GM18868 (cell line): Measurements from ENCODE around the gene CHCT1.
"Not testable (repeated sequence)": the region's sequence is repeated elsewhere in the genome, so short reads cannot be mapped to it uniquely, and the experiment has no call there.

Experiments used
- ATAC-seq: cut with Tn5 transposase; IDR thresholded peaks from one replicate; pipeline ENCODE4 v1.9.1; 2021; ENCODE audit warnings: mild to moderate bottlenecking, moderate library complexity; ENCODE audit not compliant: unreplicated experiment

Gene CHCT1

GRCh38 chr17:60422162-60422665, at the start of gene CHCT1:
Gene CHCT1, plus strand, starts transcription at chr17:60422489. Its CDS starts 104 bp downstream, at chr17:60422593.
- no peak for ATAC-seq

GRCh38 chr17:60372790-60373483, 49.4 kb upstream of the CHCT1 start:
- ATAC-seq, result no peak

GRCh38 chr17:60378187-60378586, 44.1 kb upstream of the CHCT1 start:
- not testable (repeated sequence) for ATAC-seq

GRCh38 chr17:60379461-60379860, 42.8 kb upstream of the CHCT1 start:
- not testable (repeated sequence) for ATAC-seq

GRCh38 chr17:60381958-60382357, 40.3 kb upstream of the CHCT1 start:
- no peak for ATAC-seq

DNA sequence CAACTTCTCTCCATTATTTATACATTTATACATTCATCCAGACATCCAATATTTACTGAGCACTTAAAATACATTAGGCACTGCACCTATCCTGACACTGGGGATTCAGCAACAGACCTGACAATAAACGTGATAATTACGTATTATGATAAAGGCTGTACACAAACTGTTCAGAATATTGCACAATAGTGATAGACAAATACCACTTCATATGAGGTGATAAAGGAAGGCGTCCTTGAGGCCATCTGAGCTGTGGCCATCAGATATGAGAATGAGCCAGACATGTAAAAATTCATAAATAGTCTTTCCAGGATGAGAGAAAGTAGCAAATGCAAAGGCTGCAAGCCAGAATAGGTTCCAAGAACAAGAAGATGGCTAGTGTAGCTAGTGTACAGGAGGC, 38.9 kb upstream of the CHCT1 start:
- no peak for ATAC-seq

GRCh38 chr17:60384921-60385320, 37.4 kb upstream of the CHCT1 start:
- not testable (repeated sequence) for ATAC-seq

- ATAC-seq, result no peak
These were observed 35.9 kb upstream of the CHCT1 start for GRCh38 chr17:60386147-60387058.

DNA sequence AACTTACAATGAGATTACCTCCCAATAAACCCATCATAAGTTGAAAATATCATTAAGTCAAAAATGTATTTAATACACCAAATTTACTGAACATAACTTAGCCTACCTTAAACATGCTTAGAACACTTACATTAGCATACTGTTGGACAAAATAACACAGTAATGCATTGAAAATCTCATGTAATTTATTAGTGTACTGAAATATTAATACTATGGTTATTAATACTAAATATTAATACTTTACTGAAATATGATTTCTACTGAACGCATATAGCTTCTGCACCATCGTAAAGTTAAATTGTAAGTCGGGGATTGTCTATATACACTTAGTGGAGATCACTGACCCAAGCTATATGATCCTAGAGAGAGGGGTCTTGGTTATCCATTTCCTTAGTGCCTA, 34.6 kb upstream of the CHCT1 start:
- no peak for ATAC-seq

DNA sequence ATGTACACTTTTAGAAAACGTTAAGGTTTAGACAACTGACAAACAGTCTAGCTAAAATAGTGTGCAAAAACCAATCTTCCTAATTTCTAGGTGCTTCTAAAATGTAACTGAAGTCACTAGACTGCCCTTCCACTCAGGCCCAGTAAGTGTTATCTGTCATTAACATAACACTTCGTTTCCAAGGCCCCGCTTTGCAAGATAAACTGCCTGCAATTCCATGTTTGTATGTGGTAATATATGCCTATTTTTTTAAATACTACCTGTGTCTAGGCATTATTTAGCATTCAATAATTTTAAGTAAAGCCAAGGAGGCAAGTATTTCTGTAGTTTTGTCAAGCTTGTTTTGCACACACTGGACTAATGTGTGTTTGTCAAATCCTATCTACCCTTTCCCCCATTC, 33.5 kb upstream of the CHCT1 start:
- no peak for ATAC-seq

- no peak for ATAC-seq
These were observed 32.1 kb upstream of the CHCT1 start for GRCh38 chr17:60390186-60390585.

DNA sequence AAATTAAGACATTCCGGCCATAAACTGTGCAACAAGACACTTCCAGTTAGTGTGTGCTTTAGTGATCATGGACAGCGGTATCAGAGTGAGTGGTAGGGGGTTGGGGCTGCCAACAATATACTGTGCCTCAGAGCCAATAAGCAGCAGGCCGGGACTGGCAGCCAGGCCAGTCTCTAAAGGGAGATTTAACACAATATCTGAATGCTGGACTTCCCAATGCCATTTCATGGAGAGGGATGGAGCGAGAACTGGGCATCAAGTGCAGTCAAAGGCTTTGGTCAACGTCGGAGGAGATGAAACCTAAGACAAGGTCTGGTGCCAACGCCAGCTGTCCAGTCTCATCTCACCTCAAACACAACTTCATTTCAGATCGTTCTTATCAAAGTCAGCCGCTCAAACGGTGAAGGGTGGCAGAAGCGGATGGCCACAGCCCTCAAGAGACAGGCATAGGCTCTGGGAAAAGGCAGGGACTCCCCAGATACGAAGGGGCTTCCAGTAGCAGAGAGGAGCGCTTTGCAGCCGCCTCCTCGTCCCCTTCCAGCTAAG, 31.3 kb upstream of the CHCT1 start:
- ATAC-seq, result no peak

DNA sequence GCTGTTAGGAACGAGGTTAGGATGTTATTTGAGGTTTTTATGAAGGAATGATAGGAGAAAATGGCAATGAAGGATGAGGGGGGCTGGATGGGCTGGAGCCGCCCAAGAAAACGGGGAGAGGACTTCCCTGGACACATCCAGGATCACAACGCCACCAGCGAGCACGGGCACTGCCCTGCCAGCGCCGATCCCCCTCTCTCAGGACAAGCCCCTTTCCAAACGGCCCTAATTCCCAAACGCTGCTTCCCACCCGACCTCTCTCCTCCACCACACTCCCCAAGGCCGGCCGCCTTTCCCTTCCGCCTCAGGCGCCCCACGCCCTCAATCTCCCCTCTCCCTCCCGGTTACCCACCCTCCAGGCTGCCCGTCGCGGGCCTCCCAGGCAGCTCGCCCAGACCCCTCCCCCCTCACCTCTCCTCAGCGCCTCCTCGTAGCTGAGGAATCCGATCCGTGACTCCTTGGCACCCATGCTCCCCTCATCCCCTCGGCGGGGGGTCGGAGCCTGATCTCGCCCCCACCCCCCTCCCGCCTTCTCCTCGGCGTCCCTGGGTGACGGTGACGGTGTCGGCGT, 30.7 kb upstream of the CHCT1 start:
- peak; percentile 17 for ATAC-seq

- ATAC-seq, result peak; percentile 89
These were observed 30.0 kb upstream of the CHCT1 start, which contains the start of gene USP32 for GRCh38 chr17:60392042-60392844. Gene USP32, minus strand, starts transcription at chr17:60392133. Its CDS starts 194 bp downstream, at chr17:60391939.

GRCh38 chr17:60392845-60393702, 29.2 kb upstream of the CHCT1 start:
- ATAC-seq, result peak; percentile 21

GRCh38 chr17:60393840-60394723, 28.2 kb upstream of the CHCT1 start:
- no peak for ATAC-seq

DNA sequence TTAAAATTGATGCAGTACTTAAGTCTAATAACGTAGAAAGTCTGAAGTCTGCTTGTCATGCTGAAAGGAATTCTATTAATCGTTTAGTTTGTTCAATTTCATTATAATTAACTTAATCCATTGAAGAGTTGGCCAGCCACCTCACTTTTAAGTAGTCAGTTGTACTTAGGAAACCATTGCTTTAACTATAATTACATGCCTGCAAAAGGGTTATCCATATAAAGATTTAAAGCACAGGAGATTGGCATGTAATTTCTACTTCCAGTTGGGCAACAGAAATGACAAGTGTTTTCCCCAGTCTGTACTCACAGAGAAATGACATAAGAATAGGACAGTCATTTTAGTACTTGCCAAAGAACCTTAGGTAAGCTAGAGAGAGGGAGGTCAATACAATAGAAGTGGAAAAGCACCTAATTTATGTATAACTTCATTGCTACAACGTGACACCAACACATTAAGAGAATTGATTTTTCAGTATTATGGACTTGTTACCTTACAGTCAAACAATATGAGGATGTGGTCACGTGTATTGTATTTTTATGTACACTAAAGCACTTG, 26.7 kb upstream of the CHCT1 start:
- ATAC-seq, result no peak

GRCh38 chr17:60396412-60396811, 25.9 kb upstream of the CHCT1 start:
- no peak for ATAC-seq
